PC-9 (cell line): Measurements from ENCODE around the gene NEDD4.

Source experiments
- CTCF ChIP-seq: fragments of 200-600 bp; sonication (generic); conservative IDR thresholded peaks from 2 replicates; pipeline ENCODE4 v1.6.1; 2017; ENCODE audit warnings: mixed run types, antibody characterized with exemption, mild to moderate bottlenecking, moderate library complexity
- EZH2 ChIP-seq: fragments of 200-600 bp; sonication (generic); IDR thresholded peaks from 2 replicates; pipeline ENCODE4 v1.8.0; 2017; ENCODE audit warnings: antibody characterized with exemption, low read depth

- TF ChIP-seq CTCF = no peak
- no peak for TF ChIP-seq EZH2
Measured at GRCh38 chr15:55824857-55825613, 168.4 kb downstream of the NEDD4 start.
